ENCODE data around the gene BHLHA15. TPM values are rescaled to one million over a fixed set of nuclear protein-coding genes. Genes with fewer than 3 reads are reported as not detected.
"Not testable (repeated sequence)": the region's sequence is repeated elsewhere in the genome, so short reads cannot be mapped to it uniquely, and the experiment has no call there.

Gene BHLHA15
- total RNA-seq, 1 donor from 2014 or later, result 0.34 TPM

DNA sequence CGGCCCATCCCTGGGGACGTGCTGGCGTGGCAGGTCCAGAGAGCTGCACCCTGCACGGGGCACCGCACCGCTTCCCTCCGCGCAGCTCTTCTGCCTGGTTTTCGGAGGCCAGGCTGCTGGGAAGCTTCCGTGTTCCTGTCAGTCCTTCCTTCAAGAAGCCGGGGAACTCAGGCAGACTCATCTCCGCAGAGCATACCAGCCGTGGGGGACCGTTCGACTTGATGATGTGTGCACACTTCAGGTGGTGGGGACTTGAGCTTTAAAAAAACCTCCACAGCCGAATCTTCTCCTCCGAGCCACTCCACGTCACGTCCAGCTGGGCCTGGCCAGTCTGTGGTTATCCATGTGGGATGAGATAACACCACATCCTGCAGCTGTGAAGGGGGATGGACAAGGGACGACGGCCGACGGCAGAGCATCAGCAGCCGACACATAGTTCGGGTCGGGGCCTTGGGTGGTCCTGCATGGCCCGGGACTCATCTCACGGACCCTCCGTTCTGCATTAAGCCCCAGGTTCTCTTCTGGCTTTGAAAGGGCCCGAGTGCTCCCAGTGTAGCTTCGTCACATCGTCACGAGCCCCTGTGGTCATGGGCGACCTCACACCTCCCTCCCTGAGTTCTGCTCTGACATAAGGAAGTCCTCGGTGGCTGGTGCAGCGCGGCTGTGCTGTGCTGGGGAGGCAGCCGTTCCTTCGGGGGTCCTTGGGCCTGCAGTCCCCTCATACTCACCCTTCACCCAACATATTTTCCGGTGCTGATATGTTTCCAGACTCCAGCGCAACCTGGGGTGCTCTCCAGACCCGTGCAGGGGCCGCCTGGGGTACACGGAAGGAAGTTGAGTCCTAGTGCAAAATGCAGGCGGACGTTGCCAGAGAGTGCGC is 4.5 kb upstream of the BHLHA15 start:
- intact Hi-C loops (cut with micrococcal nuclease), result no loop called here

DNA sequence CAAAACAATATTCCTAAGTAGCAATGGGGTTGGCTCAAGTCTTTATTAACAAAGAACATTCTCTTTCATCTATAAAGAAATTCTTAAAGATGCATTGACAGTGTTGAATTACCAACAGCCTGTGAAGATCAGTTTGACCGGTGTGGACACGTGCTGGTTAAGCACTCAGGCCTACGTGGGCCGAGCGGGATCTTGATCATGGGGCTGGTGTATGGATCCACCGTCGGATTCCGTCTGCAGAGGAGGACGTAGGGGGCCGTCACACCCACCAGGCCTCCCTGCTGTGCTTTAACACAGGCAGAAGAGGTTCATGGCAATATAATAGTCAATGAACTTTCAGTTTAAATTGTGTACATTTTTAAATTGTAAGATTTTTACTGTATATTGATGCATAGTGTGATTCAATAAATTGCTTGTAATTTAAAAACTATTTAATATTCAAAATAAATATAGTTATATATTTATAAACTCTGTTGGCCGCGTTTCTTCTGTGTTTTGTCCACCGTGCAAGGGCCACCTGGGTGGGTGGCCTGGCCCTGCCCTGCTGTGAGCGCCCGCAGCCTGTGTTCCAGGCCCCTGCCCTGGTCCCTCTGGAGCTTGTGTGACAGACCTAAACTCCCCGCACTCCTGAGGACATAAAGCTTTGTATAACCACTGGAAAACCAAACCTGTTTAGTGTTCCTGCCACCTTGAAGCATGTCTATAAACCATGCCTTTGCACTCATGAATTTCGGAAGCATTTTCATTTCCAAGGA is 1.9 kb upstream of the BHLHA15 start:
- intact Hi-C loops (cut with micrococcal nuclease), result no loop called here

GRCh38 chr7:98210513-98211220 is 572 bp upstream of the BHLHA15 start:
- intact Hi-C loops (cut with micrococcal nuclease), result no loop called here

DNA sequence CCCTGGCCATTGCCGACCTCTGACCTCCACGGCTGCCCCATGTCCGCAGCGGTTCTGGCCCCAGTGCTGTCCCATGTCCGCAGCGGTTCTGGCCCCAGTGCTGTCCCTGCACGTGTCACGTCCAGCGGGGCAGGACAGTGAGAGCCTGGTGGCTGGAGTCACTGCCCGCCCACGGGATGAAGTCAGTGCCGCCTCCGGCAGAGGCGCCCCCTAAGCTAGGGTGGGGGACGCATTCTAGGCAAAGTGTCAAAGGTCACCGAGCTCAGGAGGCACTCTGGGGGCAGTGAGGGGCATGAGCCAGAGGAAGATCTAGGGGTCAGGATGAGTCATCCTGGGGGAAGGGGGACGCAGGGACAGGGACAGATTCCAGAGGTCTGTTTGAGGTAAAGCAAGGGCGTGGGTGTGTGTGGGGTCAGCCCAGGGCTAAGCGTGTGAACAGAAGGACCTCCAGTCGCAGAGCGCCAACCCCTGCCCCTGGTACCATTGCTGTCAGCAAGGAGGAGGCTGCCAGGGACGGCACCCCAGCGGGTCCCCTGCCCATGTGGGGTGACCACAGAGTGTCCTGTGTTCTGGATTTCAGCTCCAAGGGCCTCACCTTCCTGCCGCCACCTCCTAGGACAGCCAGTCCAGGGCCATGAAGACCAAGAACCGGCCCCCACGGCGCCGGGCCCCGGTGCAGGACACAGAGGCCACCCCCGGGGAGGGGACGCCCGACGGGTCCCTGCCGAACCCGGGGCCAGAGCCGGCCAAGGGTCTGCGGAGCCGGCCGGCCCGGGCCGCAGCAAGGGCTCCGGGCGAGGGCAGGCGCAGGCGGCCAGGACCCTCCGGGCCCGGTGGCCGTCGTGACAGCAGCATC is 665 bp downstream of the BHLHA15 start:
- intact Hi-C loops (cut with micrococcal nuclease), result no loop called here

- intact Hi-C loops (cut with micrococcal nuclease), result no loop called here
These were observed 1.3 kb downstream of the BHLHA15 start for GRCh38 chr7:98212532-98213041.

GRCh38 chr7:98213296-98213887 is 2.2 kb downstream of the BHLHA15 start:
- intact Hi-C loops (cut with micrococcal nuclease), result no loop called here

GRCh38 chr7:98213888-98214810 is 2.9 kb downstream of the BHLHA15 start:
- intact Hi-C loops (cut with micrococcal nuclease), result no loop called here

DNA sequence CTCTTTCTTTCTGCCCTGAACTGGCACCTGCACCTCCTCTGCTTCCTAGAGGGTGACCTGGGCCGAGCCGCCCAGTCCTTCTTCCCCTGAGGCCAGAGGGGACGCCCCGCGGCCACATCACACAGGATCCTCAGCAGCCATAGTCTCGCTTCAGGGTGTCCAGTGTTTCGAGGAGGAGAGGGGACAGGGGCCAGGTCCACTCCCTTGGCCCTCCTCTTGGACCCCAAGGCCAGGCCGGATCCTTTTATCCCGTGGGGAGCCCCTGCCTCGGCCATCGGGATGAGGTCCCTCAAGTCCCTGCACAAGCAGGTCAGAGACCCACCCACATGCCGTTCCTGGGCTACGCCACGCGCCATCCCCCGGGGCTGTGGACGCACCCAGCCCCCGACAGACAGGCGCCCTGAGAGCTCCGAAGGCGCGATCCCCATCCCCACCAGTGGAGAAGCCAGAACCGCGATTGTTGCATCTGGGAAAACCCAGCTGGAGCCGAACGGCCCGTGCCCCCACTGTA is 3.6 kb downstream of the BHLHA15 start:
- intact Hi-C loops (cut with micrococcal nuclease), result no loop called here

DNA sequence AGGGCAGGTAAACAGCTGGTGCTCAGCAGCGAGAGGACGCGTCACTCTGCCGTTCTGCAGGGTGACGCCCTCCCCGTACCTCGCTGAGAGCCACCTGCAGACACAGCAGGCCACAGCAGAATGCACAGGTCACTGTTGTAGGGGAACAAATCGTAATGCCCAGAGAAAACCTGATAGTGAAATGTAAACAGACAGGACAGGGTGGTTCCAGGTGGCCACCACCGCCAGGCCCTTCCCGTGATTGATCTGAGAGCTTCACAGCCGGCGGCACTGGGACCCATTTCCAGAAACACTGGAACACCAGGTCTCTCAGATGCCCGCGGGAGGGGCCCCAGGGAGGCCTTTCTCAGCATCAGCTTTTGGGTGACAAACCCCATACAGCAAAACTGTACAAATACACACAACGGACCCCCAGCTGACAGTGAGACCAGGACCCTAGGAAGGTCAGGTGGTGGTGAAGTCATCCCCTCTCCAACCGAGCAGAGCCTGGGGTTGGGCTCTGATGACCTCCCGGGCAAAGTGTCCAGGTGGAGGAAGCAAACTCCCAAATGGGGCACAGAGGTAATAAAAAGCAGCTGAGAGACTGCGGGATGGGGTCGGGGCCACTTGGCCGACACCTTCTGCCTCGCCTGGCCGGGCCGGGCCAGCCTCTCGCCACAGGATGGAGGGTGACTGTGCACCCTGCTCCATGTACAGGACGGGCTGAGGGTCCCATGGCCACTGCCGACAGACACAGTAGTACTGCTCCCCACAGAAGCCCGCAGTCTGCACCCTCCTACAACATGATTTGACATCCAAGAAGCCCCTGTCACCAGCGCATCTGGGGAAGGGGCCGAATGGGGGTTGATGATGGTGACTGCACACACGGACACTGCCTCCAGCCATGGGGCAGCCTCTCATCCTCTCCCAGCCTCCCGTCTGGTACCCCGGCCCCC is 4.6 kb downstream of the BHLHA15 start:
- intact Hi-C loops (cut with micrococcal nuclease), result no loop called here

GRCh38 chr7:98216941-98217622 is 5.8 kb downstream of the BHLHA15 start:
- intact Hi-C loops (cut with micrococcal nuclease), result no loop called here

- intact Hi-C loops (cut with micrococcal nuclease), result no loop called here
These were observed 6.7 kb downstream of the BHLHA15 start for GRCh38 chr7:98217623-98218582.

- intact Hi-C loops (cut with micrococcal nuclease), result not testable (repeated sequence)
These were observed 8.1 kb downstream of the BHLHA15 start for GRCh38 chr7:98219382-98219781.

- intact Hi-C loops (cut with micrococcal nuclease), result no loop called here
These were observed 10.6 kb downstream of the BHLHA15 start for GRCh38 chr7:98221611-98222532.

DNA sequence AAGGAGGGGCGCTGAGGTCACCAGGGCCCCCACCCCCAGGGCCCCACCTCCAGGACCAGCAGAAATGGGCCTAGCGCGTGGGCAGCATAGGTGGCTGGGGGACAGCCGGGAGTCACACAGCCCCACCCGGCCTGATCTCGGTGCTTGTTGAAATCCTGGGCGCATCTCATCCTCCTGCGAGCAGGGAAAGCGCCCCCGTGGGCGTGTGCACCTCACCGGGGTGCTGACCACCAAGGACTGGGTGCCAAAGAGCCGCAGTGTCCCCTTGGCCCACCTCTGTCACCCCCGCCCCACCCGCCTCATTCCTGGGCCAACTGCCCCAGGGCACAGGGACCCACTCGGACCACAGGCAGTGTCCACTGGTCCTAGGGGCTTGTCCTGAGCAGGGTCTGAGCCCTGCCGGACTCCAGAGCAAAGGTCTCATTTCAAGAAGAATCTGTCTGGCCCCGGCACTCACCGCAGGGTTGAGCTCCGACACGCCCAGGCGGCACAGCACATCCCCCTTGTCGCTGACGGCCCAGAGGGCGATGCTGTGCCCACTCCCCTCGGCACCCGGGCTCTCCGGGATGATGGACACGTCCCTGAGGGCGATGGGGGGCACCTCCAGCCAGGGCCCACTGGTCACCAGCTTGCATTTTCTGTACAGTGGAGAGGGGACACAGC is 11.4 kb downstream of the BHLHA15 start:
- intact Hi-C loops (cut with micrococcal nuclease), result no loop called here
